ENCODE measurements around the gene PSPH.
"Not testable (repeated sequence)": the region's sequence is repeated elsewhere in the genome, so short reads cannot be mapped to it uniquely, and the experiment has no call there.

Gene PSPH

DNA sequence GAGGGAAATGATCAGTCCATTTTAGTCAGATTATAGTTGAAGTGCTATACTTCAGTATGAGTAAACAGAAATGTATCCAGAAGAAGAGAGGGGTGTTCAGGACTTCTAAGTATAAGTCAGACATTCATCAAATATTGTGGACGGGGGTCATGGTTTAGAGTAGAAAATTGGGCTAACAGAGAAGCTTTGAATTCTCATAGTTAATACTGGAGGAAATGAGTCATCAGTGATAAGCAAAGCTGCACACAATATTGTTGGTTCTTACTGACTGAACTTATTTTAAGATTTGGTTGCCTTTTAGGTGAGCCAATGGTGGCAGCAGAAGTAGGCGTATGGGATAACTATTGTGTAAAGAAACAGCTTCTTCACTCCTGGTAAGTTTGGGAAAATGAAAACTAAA, 11.1 kb upstream of the PSPH start:
- DNase-seq: no peak

DNA sequence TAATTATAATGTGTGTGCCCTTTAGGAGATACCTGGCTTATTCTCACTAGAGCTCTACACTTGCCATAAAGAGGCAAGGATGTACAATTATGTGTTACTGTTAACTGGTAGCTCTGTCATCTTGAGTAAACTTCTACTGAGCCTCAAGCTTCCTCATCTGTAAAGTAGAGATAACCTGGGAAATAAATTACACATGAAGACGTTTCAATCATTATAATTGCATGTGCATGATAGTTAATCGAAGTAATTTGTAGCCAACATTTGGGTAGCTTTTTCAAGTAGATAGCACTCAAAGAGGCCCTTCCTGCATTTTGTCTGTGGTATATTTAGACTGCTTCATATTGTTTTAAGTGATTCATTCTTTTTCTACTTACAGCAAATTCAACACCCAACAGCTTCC, 2.7 kb upstream of the PSPH start:
- no peak for DNase-seq

DNA sequence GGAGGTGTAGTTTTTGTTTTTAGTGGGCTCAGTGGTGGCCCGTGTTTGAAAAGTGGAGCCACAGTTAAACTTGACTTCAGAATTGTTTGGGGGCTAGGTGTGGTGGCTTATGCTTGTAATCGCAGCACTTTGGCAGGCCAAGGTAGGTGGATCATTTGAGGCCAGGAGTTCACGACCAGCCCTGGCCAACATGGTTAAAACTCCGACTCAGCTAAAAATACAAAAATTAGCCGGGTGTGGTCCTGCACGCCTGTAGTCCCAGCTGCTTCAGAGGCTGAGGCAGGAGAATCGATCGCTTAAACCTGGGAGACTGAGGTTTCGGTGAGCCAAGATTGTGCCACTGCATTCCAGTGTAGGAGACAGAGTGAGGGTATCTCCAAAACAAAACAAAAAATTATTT, 2.1 kb upstream of the PSPH start:
- no peak for DNase-seq

DNA sequence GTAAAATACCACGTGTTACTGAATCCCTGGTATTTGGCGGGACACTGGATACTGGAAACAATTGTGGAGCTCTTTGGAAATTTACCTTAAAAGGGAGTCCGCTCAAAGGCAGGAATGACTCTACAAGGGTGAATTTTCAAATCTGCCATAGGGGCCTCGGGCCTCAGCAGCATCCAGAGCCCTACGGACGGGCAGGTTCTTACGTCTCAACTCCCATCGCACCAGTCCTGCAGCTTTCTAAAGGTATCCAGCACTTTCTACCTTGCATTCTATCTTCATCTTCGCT, 248 bp downstream of the PSPH start:
- no peak for DNase-seq

DNA sequence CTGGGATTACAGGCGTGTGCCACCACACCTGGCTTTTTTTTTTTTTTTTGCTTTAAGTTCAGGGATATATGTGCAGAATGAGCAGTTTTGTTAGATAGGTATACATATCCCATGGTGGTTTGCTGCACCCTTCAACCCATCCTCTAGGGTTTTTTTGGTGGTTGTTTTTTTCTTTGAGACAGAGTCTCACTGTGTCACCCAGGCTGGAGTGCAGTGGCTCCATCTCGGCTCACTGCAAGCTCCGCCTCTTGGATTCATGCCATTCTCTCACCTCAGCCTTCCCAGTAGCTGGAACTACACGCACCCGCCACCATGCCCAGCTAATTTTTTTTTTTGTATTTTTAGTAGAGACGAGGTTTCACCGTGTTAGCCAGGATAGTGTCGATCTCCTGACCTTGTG, 2.5 kb downstream of the PSPH start:
- DNase-seq: peak; percentile 15

DNA sequence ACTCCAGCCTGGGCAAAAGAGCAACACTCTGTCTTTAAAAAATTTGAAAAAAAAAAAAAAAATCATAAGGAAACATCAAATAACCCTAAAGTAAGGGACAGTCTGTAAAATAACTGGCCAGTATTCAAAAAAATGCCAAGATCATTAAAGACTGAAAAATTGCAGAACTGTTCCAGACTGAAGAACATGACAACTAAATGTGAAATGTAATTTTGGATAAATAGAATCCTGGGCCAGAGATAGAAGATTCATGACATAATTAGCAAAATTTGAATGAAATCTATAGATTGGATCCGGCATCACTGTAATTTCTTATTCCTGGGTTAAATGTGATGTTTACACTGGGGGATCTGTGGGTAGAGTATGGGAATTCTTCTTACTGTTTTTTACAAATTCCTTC, 3.0 kb downstream of the PSPH start:
- no peak for DNase-seq

DNA sequence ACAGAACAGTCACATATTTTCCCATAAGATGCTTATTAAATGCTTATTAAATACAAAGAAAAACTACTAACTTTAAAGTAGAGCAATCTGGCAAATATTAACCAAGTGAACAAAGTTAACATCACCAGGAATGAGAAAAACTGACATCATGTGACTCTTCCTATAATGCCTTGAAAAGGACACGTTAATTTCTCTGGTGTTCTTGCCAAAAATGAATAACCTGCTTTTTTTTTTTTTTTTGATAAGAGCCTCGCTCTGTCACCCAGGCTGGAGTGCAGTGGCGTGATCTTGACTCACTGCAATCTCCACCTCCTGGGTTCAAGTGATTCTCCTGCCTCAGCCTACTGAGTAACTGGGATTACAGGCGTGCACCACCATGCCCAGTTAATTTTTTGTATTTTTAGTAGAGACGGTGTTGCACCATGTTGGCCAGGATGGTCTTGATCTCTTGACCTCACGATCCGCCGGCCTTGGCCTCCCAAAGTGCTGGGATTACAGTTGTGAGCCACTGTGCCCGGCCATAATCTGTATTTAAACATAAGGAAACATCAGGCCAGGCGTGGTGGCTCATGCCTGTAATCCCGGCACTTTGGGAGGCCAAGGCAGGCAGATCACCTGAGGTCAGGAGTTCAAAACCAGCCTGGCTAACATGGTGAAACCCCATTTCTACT, 3.7 kb downstream of the PSPH start:
- DNase-seq: not testable (repeated sequence)

DNA sequence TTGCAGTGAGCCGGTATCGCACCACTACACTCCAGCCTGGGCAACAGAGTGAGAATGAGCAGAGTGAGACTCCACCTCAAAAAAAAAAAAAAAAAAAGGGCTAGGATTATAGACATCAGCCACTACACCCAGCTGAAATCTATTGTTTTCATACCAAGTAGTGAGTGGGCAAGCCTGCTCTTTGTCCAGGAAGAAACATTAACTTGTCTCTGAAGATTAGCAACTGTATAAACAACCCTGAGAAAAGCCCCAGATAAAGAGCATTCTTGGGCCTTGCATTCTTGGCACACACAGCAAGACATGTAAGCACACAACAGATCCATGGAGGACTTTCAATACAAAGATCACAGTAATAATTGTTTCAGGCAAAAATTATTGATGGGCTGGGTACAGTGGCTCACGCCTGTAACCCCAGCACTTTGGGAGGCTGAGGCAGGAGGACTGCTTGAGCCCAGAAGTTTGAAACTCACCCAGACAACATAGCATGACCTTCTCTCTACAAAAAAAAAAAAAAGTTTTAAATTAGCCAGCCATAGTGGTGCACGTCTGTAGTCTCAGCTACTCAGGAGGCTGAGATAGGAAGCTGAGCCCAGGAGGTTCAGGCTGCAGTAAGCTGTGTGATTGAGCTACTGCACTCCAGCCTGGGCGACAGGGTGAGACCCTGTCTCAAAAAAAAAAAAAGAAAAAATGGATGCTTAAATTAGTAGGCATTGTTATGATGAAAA, 4.4 kb downstream of the PSPH start:
- DNase-seq: no peak

DNA sequence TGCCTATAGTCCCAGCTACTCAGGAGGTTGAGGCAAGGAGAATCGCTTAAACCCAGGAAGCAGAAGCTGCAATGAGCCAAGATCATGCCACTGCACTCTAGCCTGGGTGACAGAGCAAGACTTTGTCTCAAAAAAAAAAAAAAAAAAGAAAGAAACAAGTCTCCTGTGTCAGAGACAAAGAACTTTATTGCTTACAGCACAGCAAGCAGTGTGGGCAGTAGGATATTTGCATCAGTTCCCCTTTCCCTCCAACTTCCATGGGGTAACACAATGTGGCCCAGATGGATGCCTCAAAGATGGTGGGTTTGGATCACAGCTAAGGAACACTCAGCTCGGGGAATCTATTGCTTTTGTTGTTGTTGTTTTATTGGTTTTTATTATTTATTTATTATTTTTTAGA, 5.5 kb downstream of the PSPH start:
- not testable (repeated sequence) for DNase-seq

DNA sequence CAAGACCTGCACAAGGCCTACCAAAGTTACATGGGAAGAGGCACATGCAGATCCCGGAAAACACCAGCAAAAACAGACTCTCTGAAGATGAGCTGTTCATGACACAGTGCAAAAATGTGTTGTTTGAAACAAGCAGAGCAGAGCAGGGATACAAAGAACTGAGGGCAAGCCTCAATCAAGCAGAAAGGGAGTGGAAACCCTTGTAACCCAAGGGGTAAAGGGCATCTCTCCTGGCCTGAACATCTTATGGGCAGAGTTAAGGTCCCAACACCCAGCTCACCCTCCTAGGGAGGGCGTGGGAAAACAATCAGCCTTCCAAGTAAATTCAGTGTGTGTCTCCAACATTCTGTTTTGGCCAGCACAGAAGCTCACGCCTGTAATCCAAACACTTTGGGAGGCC, 10.5 kb downstream of the PSPH start:
- DNase-seq: no peak

DNA sequence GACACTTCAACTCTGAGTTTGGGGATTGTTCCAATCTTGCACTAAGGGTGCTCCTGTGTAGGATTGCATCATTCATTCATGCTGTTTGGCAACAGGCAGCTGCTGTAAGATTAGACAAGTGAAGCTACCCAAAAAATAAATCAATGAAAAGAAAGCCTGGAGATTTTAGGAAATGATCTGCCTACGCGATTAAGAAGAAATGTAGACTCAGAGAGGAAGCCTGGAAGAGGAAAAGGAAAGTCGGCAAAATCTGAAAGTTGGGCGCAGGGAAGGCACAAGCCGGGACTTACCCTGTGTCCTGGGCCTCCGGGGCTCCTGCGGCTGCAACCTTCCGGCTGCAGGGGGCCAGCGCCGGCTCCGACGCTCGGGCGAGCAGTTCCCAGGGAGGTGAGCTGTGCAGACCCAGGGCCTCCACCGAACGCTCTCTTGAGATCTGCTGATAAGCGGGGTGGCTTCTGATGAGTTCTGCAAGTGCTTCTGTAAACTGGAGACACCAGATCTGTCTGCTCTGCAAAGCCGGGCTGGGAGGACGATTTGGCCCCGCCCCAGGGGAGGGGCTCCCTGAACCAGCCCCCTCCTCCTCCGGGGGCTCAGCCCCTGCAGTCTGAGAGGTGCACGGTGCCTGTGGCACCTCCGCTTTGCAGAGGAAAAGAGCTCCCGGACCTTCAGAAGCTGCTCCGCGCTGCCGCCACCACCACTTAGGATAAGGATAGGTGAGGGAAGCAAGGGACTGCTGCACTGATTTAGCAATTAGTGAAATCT, 17.4 kb downstream of the PSPH start:
- peak; percentile 41 for DNase-seq

DNA sequence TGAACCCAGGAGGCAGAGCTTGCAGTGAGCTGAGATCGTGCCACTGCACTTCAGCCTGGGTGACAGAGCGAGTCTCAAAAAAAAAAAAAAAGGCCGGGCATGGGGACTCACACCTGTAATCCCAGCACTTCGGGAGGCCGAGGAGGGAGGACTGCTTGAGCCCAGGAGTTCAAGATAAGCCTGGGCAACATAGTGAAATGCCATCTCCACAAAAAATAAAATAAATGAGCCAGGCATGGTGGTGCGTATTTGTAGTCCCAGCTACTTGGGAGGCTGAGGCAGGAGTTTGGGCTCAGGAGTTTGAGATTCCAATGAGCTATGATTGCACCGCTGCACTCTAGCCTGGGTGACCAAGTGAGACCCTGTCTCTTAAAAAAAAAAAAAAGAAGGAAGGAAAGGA, 18.7 kb downstream of the PSPH start:
- DNase-seq: not testable (repeated sequence)

DNA sequence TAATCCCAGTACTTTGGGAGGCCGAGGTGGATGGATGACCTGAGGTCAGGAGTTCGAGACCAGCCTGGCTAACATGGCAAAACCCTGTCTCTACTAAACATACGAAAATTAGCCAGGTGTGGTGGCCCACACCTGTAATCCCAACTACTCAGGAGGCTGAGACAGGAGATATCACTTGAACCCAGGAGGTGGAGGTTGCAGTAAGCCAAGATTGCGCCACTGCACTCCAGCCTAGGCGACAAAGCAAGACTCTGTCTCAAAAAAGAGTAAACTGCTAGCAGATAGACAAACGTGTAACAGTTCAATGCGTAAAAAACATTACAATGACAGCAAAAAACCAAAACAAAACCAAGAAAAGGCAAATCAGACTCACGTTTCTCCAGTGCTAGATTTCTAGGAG, 19.7 kb downstream of the PSPH start:
- DNase-seq: not testable (repeated sequence)

DNA sequence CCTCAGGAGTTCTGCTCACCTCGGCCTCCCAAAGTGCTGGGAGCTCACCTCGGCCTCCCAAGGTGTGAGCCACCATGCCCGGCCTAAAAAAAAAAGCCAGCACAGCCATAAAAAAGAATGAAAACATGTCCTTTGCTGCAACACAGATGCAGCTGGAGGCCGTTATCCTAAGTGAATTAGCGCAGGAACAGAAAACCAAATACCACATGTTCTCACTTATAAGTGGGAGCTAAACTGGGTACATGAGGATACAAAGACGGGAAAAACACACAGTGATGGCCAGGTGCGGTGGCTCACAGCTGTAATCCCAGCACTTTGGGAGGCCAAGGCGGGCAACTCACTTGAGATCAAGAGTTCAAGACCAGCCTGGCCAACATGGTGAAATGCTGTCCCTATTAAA, 20.9 kb downstream of the PSPH start:
- no peak for DNase-seq

DNA sequence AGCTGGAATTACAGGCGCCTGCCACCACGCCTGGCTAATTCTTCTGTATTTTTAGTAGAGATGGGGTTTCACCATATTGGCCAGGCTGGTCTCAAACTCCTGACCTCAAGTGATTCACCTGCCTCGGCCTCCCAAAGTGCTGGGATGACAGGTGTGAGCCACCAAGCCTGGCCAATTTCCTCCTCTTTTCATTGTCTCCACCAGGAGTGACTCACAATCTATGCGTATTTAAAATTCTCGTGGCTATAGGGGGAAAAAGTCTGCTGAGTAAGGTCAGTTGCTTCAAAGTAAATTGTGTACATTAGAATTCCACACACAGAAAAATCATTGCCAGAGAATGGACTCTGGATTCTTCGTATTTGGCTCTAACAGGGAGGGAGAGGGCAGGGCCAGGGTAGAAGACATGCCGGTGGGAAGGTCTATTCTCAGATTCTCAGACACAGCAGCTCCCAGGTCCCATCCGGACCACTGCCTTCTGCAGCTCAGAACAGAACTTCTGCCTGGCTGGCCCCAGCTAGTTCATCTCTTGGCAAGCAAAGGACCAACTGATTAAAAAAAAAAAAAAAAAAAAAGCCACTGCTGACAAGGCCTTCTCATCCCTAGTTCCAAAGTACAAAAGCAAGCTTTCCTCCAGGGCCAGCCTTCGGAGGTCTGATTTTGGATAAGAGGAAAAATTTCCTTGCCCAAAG, 22.2 kb downstream of the PSPH start:
- DNase-seq: no peak

DNA sequence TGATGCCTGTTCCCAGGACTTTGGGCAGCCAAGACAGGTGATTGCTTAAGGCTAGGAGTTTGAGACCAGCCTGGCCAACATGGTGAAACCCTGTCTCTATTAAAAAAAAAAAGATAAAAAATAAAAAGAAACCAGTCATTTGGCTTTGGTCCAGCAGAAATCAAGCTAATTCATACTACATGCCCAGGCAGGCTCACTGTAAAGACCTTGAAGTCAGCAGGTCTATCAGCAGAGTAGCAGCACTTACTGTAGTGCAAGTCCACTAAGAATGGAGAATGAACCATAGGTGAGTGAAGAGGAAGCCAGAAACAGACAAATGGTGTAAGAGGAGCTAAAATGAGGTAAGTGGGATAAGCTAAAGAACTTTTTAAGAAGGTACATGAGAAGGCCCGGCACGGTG, 24.7 kb downstream of the PSPH start:
- no peak for DNase-seq

DNA sequence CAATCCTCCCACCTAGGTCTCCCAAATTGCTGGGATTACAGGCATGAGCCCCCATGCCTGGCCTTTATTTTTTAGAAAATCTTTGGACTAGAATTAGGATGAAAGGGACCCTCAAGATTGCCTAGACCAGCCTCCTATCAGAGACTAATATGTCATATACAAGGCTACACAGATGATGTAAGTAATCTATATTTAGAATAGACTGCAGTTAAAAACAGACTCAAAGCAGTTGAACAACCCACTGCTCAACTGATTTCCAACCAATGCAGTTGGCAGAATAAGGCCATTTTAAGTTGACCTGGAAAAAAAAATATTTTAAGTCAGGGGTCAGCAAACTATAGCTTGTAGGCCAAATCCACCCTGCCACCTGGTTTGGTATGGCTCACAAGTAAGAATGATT, 27.7 kb downstream of the PSPH start:
- DNase-seq: no peak

DNA sequence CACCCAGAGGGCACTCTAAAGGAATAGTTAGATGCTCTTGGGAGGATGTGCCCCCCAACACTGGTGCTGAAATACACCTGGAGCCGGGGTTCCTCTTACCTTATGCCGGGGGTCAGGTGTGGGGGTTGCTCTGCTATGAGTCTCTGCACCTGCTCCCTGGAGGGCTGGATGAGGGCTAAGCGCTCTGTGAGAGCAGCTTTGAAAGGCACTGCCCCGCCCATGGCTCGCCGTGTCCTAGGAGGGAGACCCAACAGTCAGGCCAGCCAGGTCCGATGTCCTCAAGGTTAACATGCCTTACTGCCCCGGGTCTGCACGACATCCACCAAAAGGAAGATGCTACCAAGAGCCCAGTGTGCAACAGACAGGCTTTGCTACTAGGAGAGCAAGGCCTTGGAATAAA, 31.7 kb downstream of the PSPH start:
- DNase-seq: no peak

DNA sequence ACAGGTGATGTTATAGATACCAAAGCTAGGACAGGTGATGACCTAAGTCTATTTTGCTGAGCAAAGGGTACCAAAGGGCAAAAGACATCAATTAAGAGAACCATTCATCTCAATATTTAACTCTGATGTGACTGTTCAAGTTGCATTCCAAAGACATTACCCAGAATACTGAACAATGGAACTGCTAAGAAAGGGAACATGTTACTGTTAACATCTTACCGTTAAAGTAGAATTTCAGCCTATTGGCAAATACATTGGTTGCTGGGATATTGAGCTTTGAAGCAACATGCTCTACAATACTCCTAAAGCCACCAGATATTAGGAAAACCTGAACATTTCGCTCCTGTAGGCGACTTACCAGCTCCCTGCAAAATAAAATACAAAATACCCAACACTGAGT, 34.2 kb downstream of the PSPH start:
- DNase-seq: not testable (repeated sequence)

DNA sequence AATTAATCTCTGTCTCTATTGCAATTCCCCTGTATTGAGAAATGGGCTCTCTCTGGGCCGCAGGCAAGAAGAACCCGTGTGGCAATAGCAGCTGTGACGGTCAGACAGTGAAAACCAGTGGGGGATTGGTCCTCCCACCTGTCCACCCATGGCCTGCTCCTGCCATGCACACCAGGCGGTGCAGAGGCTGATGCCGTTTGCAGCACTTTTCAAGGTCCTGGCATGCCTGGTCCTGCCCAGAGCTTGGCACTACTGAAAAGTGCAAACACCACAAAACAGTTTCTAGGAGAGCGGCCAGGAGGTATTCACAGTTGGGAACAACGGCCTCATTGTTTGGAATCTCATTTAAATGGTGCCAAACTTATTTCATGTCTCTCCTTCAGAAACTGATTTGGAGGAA, 41.5 kb downstream of the PSPH start:
- peak; percentile 73 for DNase-seq

DNA sequence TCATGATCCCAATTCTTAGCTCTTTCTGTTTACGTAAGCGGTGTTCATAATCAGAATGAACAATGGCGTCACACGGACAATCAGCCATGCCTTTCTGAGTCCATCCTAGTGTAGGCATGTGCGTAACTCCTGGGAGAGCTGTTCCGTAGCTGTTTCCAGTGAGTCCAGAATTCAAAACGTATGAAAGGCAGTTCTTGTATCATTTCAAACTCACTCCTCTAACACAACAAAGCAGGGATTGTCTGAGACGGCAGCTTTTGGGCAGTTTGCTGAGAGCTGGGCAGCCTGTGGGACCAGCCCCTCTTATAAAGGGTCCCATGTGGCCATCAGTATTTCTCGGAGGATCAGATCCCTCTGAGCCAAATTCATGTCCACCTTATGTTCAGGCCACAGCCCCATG, 43.4 kb downstream of the PSPH start:
- DNase-seq: no peak

DNA sequence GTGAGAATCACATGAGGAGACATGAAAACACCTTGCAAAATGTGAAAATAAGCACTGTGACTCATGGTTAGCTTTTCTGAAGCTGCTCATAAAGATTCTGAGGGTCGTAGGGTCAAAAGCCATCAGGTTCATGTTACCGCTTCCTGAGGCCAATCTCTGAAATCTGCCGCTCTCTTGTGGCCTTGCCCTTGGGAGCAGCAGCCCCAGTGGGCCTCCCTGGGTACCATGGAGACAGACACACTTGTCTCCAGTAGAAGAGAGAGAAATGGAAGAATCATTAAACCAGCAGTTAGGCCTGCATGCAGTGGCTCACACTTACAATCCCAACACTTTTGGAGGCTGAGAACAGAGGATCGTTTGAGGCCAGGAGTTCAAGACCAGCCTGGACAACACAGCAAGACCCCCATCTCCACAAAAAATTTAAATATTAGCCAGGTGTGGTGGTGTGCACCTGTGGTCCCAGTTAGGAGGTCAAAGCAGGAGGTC, 44.0 kb downstream of the PSPH start:
- DNase-seq: no peak

DNA sequence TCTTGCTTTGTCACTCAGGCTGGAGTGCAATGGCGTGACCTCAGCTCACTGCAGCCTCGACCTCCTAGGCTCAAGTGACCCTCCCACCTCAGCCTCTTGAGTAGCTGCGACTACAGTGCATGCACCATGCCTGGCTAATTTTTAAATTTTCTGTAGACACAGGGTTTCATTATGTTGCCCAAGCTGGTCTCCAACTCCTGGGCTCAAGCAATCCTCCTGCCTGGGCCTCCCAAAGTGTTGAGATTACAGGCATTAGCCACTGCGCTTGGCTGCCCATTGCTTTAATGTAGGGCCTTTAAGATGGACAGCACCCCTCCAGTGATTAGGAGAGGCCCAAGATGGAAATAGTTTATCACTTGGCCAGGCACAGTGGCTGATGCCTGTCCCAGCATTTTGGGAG, 47.5 kb downstream of the PSPH start:
- no peak for DNase-seq
